ENCODE measurements around the gene IFI44L.
A peak's percentile ranks its signal among the peaks of the same experiment; 100 is the strongest.

IFI44L gene

GRCh38 chr1:78678324-78678723 is 58.1 kb downstream of the IFI44L start:
- no peak for TF ChIP-seq CTCF (IDR thresholded peaks at IDR 0.05; ENCODE audit: control insufficient read depth, extremely low read depth, insufficient read depth)
- no peak overlapping the region for H3K4me3 ChIP-seq (ENCODE audit: low read depth, low read length)
- DNase-seq (ENCODE audit: low read depth), result no peak

GRCh38 chr1:78681265-78681664 is 61.0 kb downstream of the IFI44L start:
- no peak for TF ChIP-seq CTCF (IDR thresholded peaks at IDR 0.05; ENCODE audit: control insufficient read depth, extremely low read depth, insufficient read depth)
- DNase-seq (ENCODE audit: low read depth), result no peak
- H3K4me3 ChIP-seq (ENCODE audit: low read depth, low read length), result no peak overlapping the region

- no peak for TF ChIP-seq CTCF (IDR thresholded peaks at IDR 0.05; ENCODE audit: control insufficient read depth, extremely low read depth, insufficient read depth)
- DNase-seq (ENCODE audit: low read depth), result no peak
- H3K4me3 ChIP-seq (ENCODE audit: low read depth, low read length), result no peak overlapping the region
Observed at GRCh38 chr1:78682496-78682895, 62.2 kb downstream of the IFI44L start.

- no peak for TF ChIP-seq CTCF (IDR thresholded peaks at IDR 0.05; ENCODE audit: control insufficient read depth, extremely low read depth, insufficient read depth)
- DNase-seq (ENCODE audit: low read depth), result no peak
Observed at GRCh38 chr1:78683079-78683478, 62.8 kb downstream of the IFI44L start.

GRCh38 chr1:78687315-78687714 is 67.1 kb downstream of the IFI44L start:
- peak; percentile 63 for DNase-seq (ENCODE audit: low read depth)
- H3K4me3 ChIP-seq (ENCODE audit: low read depth, low read length), result no peak overlapping the region
- TF ChIP-seq CTCF (IDR thresholded peaks at IDR 0.05; ENCODE audit: control insufficient read depth, extremely low read depth, insufficient read depth), result no peak

More at GRCh38 chr1:78683079-78683478, 62.8 kb downstream of the IFI44L start:
- H3K4me3 ChIP-seq (ENCODE audit: low read depth, low read length), result no peak overlapping the region

- no peak overlapping the region for H3K4me3 ChIP-seq (ENCODE audit: low read depth, low read length)
- TF ChIP-seq CTCF (IDR thresholded peaks at IDR 0.05; ENCODE audit: control insufficient read depth, extremely low read depth, insufficient read depth), result no peak
- DNase-seq (ENCODE audit: low read depth), result no peak
Observed at GRCh38 chr1:78687914-78688313, 67.7 kb downstream of the IFI44L start.

- peak; percentile 56 for TF ChIP-seq CTCF (IDR thresholded peaks at IDR 0.05; ENCODE audit: control insufficient read depth, extremely low read depth, insufficient read depth)
- no peak overlapping the region for H3K4me3 ChIP-seq (ENCODE audit: low read depth, low read length)
- DNase-seq (ENCODE audit: low read depth), result peak; percentile 34
Observed at GRCh38 chr1:78688697-78689096, 68.4 kb downstream of the IFI44L start.

Measured in LNCaP clone FGC (cell line).